SK-N-SH treated with all-trans-retinoic acid at 6 μM for 48 hours (cell line): ENCODE data around the gene CEP85.
"Not testable (repeated sequence)": the region's sequence is repeated elsewhere in the genome, so short reads cannot be mapped to it uniquely, and the experiment has no call there.

Source experiments
- ARNTL ChIP-seq: fragments of 450-650 bp; formaldehyde crosslinking; IDR thresholded peaks from 2 replicates; pipeline ENCODE4 v1.5.0; 2020; ENCODE audit warnings: low read depth, mild to moderate bottlenecking, moderate library complexity, borderline replicate concordance
- GLIS3 ChIP-seq: fragments of 250-450 bp; sonication (Bioruptor Pico); IDR thresholded peaks from 2 replicates; pipeline ENCODE4 v1.5.0; 2020; ENCODE audit warnings: mild to moderate bottlenecking, moderate library complexity
- ISL1 ChIP-seq: fragments of 250-450 bp; sonication (Bioruptor Pico); IDR thresholded peaks from 2 replicates; pipeline ENCODE4 v2.1.2; 2022; ENCODE audit warnings: mild to moderate bottlenecking, moderate library complexity
- OSR1 ChIP-seq: fragments of 250-450 bp; sonication (Bioruptor Pico); IDR thresholded peaks from 2 replicates; pipeline ENCODE4 v1.8.0; 2022; ENCODE audit warnings: moderate library complexity, mild to moderate bottlenecking, inconsistent platforms
- PPARA ChIP-seq: fragments of 250-450 bp; sonication (Bioruptor Pico); IDR thresholded peaks from 2 replicates; pipeline ENCODE4 v1.5.0; 2020; ENCODE audit warnings: mild to moderate bottlenecking, borderline replicate concordance
- ZFP3 ChIP-seq: fragments of 250-450 bp; sonication (Bioruptor Pico); IDR thresholded peaks from 2 replicates; pipeline ENCODE4 v1.5.0; 2020; ENCODE audit warnings: mild to moderate bottlenecking, moderate library complexity
- ZFP30 ChIP-seq: fragments of 450-650 bp; formaldehyde crosslinking; IDR thresholded peaks from 2 replicates; pipeline ENCODE4 v1.5.0; 2022; ENCODE audit warnings: mild to moderate bottlenecking, moderate library complexity
- ZNF8 ChIP-seq: fragments of 450-650 bp; formaldehyde crosslinking; IDR thresholded peaks from 2 replicates; pipeline ENCODE4 v1.5.0; 2020; ENCODE audit warnings: mild to moderate bottlenecking, moderate library complexity
- TF ChIP-seq, protein P1 (sequence below): fragments of 250-450 bp; sonication (Bioruptor Pico); IDR thresholded peaks from 2 replicates; pipeline ENCODE4 v1.5.1; 2020; ENCODE audit warnings: low read depth, mild to moderate bottlenecking, moderate library complexity
- TF ChIP-seq, protein P2 (sequence below): fragments of 250-450 bp; sonication (Bioruptor Pico); IDR thresholded peaks from 2 replicates; pipeline ENCODE4 v1.8.0; 2020; ENCODE audit warnings: mild to moderate bottlenecking, moderate library complexity, borderline replicate concordance

DNA sequence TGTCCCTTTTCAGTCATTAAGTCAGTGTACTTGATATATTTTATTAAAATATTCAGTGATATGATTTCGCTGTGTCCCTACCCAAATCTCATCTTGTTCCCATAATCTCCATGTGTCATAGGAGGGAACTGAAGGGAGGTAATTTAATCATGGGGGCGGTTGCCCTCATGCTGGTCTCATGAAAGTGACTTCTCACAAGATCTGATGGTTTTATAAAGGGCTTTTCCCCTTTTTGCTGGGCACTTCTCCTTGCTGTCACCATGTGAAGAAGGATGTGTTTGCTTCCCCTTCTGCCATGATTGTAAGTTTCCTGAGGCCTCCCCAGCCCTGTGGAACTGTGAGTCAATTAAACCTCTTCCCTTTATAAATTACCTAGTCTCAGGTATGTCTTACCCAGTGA, 3.3 kb upstream of the CEP85 start:
- TF ChIP-seq GLIS3; ARNTL (CRISPR knock-in tag); ZFP3 (CRISPR knock-in tag); ISL1 (CRISPR knock-in tag); ZFP30; PPARA (CRISPR knock-in tag); OSR1; ZNF8 (CRISPR knock-in tag): not testable (repeated sequence)
- TF ChIP-seq, protein P1, sequence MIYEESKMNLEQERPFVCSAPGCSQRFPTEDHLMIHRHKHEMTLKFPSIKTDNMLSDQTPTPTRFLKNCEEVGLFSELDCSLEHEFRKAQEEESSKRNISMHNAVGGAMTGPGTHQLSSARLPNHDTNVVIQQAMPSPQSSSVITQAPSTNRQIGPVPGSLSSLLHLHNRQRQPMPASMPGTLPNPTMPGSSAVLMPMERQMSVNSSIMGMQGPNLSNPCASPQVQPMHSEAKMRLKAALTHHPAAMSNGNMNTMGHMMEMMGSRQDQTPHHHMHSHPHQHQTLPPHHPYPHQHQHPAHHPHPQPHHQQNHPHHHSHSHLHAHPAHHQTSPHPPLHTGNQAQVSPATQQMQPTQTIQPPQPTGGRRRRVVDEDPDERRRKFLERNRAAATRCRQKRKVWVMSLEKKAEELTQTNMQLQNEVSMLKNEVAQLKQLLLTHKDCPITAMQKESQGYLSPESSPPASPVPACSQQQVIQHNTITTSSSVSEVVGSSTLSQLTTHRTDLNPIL (CRISPR knock-in tag) = not testable (repeated sequence)
- TF ChIP-seq, protein P2, sequence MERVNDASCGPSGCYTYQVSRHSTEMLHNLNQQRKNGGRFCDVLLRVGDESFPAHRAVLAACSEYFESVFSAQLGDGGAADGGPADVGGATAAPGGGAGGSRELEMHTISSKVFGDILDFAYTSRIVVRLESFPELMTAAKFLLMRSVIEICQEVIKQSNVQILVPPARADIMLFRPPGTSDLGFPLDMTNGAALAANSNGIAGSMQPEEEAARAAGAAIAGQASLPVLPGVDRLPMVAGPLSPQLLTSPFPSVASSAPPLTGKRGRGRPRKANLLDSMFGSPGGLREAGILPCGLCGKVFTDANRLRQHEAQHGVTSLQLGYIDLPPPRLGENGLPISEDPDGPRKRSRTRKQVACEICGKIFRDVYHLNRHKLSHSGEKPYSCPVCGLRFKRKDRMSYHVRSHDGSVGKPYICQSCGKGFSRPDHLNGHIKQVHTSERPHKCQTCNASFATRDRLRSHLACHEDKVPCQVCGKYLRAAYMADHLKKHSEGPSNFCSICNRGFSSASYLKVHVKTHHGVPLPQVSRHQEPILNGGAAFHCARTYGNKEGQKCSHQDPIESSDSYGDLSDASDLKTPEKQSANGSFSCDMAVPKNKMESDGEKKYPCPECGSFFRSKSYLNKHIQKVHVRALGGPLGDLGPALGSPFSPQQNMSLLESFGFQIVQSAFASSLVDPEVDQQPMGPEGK (CRISPR knock-in tag) = not testable (repeated sequence)
